H1 (cell line): ENCODE measurements around the gene RBP5. TPM values are rescaled to one million over a fixed set of nuclear protein-coding genes. Genes with fewer than 3 reads are reported as not detected.

ENCODE experiments used
- CHD7 ChIP-seq: fragments of 300-600 bp; sonication (generic); IDR thresholded peaks from 2 replicates; pipeline ENCODE4 v1.7.1; 2012; ENCODE audit warnings: low read length, moderate library complexity, mild to moderate bottlenecking, inconsistent platforms; ENCODE audit not compliant: insufficient replicate concordance
- PHF8 ChIP-seq: fragments of 200-600 bp; sonication (generic); conservative IDR thresholded peaks from 2 replicates; pipeline ENCODE4 v1.7.1; 2012; ENCODE audit warnings: low read depth, mild to moderate bottlenecking, inconsistent platforms, low read length, moderate library complexity
- SIX5 ChIP-seq: IDR thresholded peaks from 2 replicates; pipeline ENCODE4 v1.6.1; 2011; ENCODE audit warnings: mild to moderate bottlenecking, low read depth, low read length
- SP2 ChIP-seq: IDR thresholded peaks from 2 replicates; pipeline ENCODE4 v1.6.1; 2012; ENCODE audit warnings: mild to moderate bottlenecking, low read length, inconsistent platforms
- polyA plus RNA-seq, 7 experiments: library from polyadenylated mRNA; depleted of rRNA in 3 of 7; stranded (reverse) in 5 of 7; unstranded in 2 of 7; fragments of >200 nt in 5 of 7; fragments of 200-250 nt in 2 of 7; gene quantifications; 1 replicate in 5 of 7; 2 replicates in 1 of 7; 4 replicates in 1 of 7; pipeline versions ENCODE4 v1.2.1 to v1.2.3, GENCODE V29; 2011 to 2013; ENCODE audit warnings: missing spikeins in 2 of 7, mixed read lengths in 2 of 7
- total RNA-seq: library from RNA; stranded (reverse); fragmentation: NEBNext Ultra II Directional; extraction: Animal tissue kit (Norgen Biotek cat#: 25700); gene quantifications from 2 replicates; pipeline ENCODE4 v1.2.1, GENCODE V29; 2021

RBP5 gene
- total and polyA plus RNA-seq, 2 of the 8 experiments (the other 6 are each of a cell fraction or from before 2014, with no cell fraction given): 1.2 to 1.9 TPM

DNA sequence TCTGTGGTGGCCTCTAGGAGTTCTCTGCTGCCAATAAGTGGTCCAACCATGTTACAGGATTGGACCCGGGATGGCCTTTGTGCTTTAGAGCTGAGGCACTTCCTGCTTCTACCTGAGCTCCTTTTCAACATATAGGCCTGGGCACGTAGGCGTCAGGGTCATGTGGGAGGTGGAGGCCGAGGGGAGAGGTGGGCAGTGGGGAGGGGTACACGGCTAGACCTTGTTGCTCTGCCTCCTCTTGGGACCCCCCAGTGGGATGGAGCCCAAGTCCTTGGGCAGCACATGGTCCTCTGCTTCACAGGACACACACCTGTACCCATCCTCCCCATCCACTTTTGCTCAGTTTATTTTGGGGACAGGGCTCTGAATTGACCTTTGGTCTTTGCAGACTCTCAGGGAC, 7.4 kb downstream of the RBP5 start (continued):
- TF ChIP-seq CHD7: no peak
- no peak for TF ChIP-seq SIX5
- no peak for TF ChIP-seq PHF8
- TF ChIP-seq SP2: no peak
